ENCODE data around the gene PAK5. TPM values are rescaled to one million over a fixed set of nuclear protein-coding genes. Genes with fewer than 3 reads are reported as not detected.
"Not testable (repeated sequence)": the region's sequence is repeated elsewhere in the genome, so short reads cannot be mapped to it uniquely, and the experiment has no call there.

PAK5 gene
- total RNA-seq, 1 experiment from 2014 or later: not detected

DNA sequence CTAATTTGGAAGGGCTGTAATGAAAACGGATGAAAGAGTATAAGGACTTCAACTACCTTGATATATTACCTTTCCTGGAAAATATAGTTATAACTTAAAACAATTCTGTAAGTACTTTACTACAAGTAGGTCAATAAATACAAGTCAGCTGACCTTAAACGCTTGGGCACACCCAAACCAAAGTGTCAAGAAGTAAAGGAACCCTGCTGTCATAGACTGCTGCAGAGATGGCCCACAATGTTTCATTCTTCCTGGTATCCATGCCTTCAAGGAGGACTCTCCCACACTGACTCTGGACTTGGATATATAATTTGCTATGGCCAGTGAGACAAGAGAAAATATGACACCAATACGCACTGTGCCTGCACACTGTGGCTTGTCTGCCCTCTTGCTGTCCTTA is 192.5 kb downstream of the PAK5 start:
- CTCF ChIA-PET: no interaction called here
- Histone ChIP-seq H3K27me3 (ENCODE audit: low read length) (peaks cover 76% of the 10 kb centered on the region), H3K4me1 (ENCODE audit: insufficient read depth, low read length) (no peaks in the 10 kb centered on the region), H3K9ac (ENCODE audit: low read length) (no peak overlapping the region), H3K4me3 (ENCODE audit: low read length) (no peak overlapping the region), H3F3A (ENCODE audit: low read length, unreplicated experiment) (no peaks in the 10 kb centered on the region), H3K9me3 (ENCODE audit: low read length) (no peaks in the 10 kb centered on the region), H4K20me1 (ENCODE audit: low read length) (no peaks in the 10 kb centered on the region), H3K36me3 (ENCODE audit: low read depth, low read length) (no peaks in the 10 kb centered on the region), H3K4me2 (ENCODE audit: low read length) (no peak overlapping the region), H3K79me2 (ENCODE audit: low read length) (no peaks in the 10 kb centered on the region), H3K27ac (ENCODE audit: low read length) (no peak overlapping the region), H2AFZ (ENCODE audit: low read length) (no peak overlapping the region), H3K9me2 (replicated peaks; ENCODE audit: low read length) (no peaks in the 10 kb centered on the region)
- DNase-seq: no peak
- intact Hi-C loops (cut with micrococcal nuclease): no loop called here
- POLR2A ChIA-PET (ENCODE audit: unreplicated experiment): no interaction called here
- ATAC-seq: no peak
- no TSS peak for BruUV-seq (replicated peaks)
- no peak for TF ChIP-seq CTCF (conservative IDR thresholded peaks at IDR 0.05; ENCODE audit: low read depth, low read length)
- no peak for TF ChIP-seq EZH2phosphoT487 (IDR thresholded peaks at IDR 0.05; ENCODE audit: borderline replicate concordance, low read length)
- no peak for TF ChIP-seq EZH2 (IDR thresholded peaks at IDR 0.05; ENCODE audit: low read length, unreplicated experiment)

GRCh38 chr20:9642882-9643281 is 196.0 kb downstream of the PAK5 start:
- intact Hi-C loops (cut with micrococcal nuclease): no loop called here
- TF ChIP-seq CTCF (conservative IDR thresholded peaks at IDR 0.05; ENCODE audit: low read depth, low read length) (no peak), EZH2 (IDR thresholded peaks at IDR 0.05; ENCODE audit: low read length, unreplicated experiment) (no peak), EZH2phosphoT487 (IDR thresholded peaks at IDR 0.05; ENCODE audit: borderline replicate concordance, low read length) (no peak)
- ChIA-PET CTCF (no interaction called here), POLR2A (ENCODE audit: unreplicated experiment) (no interaction called here)
- Histone ChIP-seq H3K27me3 (ENCODE audit: low read length) (peaks cover 64% of the 10 kb centered on the region), H3K4me1 (ENCODE audit: insufficient read depth, low read length) (no peaks in the 10 kb centered on the region), H3K9ac (ENCODE audit: low read length) (no peak overlapping the region), H3K79me2 (ENCODE audit: low read length) (no peaks in the 10 kb centered on the region), H3K36me3 (ENCODE audit: low read depth, low read length) (no peaks in the 10 kb centered on the region), H3K27ac (ENCODE audit: low read length) (no peak overlapping the region), H3K4me3 (ENCODE audit: low read length) (no peak overlapping the region), H3K9me3 (ENCODE audit: low read length) (no peaks in the 10 kb centered on the region), H3K4me2 (ENCODE audit: low read length) (no peak overlapping the region), H3F3A (ENCODE audit: low read length, unreplicated experiment) (no peaks in the 10 kb centered on the region), H4K20me1 (ENCODE audit: low read length) (no peaks in the 10 kb centered on the region), H2AFZ (ENCODE audit: low read length) (no peak overlapping the region), H3K9me2 (replicated peaks; ENCODE audit: low read length) (no peaks in the 10 kb centered on the region)
- BruUV-seq (replicated peaks): no TSS peak
- no peak for DNase-seq
- no peak for ATAC-seq

DNA sequence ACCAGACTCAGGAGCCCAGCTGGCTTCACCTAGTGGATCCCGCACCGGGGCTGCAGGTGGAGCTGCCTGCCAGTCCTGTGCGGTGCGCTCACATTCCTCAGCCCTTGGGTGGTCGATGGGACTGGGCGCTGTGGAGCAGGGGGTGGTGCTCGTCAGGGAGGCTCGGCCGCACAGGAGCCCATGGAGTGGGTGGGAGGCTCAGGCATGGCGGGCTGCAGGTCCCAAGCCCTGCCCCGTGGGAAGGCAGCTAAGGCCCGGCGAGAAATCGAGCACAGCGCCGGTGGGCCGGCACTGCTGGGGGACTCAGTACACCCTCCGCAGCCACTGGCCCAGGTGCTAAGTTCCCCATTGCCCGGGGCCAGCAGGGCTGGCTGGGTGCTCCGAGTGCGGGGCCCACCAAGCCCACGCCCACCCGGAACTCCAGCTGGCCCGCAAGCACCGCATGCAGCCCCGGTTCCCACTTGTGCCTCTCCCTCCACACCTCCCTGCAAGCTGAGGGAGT is 197.3 kb downstream of the PAK5 start:
- BruUV-seq (replicated peaks); ATAC-seq; H3K4me2 ChIP-seq (ENCODE audit: low read length); intact Hi-C loops (cut with micrococcal nuclease); H3K4me3 ChIP-seq (ENCODE audit: low read length); H3F3A ChIP-seq (ENCODE audit: low read length, unreplicated experiment); H4K20me1 ChIP-seq (ENCODE audit: low read length); H3K9me2 ChIP-seq (replicated peaks; ENCODE audit: low read length); H2AFZ ChIP-seq (ENCODE audit: low read length); H3K79me2 ChIP-seq (ENCODE audit: low read length); DNase-seq; H3K36me3 ChIP-seq (ENCODE audit: low read depth, low read length); H3K27ac ChIP-seq (ENCODE audit: low read length); CTCF ChIA-PET; H3K9me3 ChIP-seq (ENCODE audit: low read length); H3K9ac ChIP-seq (ENCODE audit: low read length); H3K4me1 ChIP-seq (ENCODE audit: insufficient read depth, low read length); POLR2A ChIA-PET (ENCODE audit: unreplicated experiment): not testable (repeated sequence)
- H3K27me3 ChIP-seq (ENCODE audit: low read length): peaks cover 62% of the 10 kb centered on the region

Measured in PC-3 (cell line).